NAMALWA (cell line): ENCODE measurements around the gene PPL.

Source experiments
- DNase-seq: peaks from one replicate; pipeline ENCODE4 v3.0.0-alpha.2; 2015; ENCODE audit warnings: low spot score

Gene PPL

DNA sequence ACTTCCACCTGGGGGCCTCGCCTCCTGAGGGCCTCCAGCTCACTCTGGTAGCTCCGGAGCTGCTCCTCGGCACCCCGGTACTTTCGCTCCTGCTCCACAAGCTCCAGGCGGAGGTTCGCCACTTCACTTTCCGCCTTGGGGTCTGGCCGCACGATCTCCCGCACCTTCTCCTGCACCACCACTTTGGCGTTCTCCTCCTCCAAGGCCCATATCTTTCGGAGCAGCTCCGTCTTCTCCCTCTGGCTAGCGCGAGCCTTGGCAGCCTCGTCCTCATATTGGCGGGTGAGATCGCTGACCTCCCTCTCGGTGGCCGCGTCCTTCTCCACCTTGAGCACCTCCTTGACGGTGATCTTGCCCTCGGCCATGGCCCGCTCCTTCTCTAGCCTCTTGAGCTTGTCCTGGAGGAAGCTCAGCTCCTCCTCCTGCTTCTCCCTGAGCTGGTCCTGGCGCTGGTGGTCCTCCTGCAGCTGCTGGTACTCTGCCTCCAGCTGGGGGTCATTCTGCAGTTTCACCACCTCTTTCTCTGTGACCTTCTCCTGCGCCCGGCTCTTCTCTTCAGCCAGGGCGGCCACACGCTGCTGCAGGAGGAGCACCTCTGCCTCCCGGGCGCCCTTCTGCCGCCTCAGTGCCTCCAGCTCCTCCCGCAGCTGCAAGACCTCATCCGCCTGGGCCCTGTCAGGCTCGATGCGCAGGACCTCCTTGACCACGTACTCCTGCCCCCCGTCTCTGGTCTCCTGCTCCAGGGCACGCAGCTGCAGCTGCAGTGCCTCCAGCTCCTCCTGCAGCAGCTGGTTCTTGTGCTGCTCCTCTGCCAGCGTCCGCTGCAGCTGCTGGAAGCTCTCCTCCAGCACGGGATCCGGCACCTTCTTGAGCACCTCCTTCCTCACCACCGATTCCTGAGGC, 51.7 kb downstream of the PPL start:
- DNase-seq: no peak

DNA sequence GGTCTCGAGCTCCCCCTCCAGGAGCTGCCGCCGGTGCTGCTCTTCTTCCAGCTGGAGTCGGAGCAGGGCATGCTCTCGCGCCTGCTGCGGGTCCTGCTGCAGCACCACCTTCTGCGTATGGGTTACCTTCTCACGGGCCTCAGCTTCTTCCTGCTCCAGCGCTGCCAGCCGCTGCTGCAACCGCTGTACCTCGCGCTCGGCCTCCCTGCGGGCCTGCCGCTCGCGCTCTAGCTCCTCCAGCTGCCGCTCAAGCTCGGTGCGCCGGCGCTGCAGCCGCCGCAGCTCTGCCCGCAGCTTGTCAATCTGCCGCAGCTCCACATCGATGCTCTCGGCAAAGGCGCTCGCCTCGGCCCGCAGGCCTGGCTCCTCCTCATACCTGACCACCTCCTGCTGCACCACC, 52.7 kb downstream of the PPL start:
- no peak for DNase-seq

DNA sequence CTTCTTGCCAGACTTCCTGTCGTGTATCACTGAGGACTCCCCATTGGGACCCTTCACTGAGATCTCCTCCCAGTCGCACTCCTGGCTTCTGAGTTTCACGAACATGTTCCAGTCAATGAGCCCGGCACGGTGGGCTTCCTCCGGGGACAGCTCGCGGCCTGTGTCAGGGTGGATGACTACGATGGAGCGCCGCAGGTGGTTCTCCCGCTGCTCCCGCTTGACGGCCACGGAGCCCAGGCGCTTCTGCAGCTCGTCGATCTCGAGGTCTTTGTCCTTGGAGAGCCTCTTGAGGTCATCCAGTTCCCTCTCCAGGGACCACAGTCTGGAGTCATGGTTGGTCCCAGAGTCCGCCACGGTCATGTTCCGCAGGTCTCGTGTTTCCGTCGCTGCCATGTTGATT, 53.4 kb downstream of the PPL start:
- DNase-seq: no peak

DNA sequence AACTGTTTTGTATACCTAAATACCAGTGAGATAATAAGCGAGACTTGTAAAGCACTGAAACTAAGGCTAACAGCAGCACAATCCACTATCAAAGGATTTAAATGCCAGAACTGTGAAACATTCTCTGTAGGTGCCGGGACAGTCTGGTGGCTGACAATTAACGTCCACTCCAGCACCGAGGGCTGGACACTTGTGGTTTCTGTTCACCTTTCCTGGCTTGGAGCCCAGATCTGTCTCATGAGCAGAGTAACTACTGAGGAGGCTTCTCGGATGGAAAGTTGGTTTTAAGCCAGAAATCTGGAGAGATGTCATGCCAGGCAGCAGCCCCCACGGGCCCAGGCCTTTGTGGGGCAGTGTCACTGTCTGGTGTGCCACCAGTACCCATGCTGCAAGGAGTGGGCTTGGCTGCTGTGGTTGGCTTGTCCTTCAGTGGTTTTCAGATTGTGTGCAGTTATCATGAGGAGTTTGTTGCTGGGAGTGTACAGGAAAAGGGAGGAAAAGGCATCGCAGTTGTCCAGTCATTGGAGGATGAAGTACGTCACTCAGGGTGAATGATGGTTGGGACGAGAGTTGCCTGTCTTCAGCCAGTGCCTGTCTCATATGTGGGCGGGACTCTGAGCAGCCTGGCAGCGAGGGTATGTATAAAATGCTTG, 54.2 kb downstream of the PPL start:
- DNase-seq: no peak

DNA sequence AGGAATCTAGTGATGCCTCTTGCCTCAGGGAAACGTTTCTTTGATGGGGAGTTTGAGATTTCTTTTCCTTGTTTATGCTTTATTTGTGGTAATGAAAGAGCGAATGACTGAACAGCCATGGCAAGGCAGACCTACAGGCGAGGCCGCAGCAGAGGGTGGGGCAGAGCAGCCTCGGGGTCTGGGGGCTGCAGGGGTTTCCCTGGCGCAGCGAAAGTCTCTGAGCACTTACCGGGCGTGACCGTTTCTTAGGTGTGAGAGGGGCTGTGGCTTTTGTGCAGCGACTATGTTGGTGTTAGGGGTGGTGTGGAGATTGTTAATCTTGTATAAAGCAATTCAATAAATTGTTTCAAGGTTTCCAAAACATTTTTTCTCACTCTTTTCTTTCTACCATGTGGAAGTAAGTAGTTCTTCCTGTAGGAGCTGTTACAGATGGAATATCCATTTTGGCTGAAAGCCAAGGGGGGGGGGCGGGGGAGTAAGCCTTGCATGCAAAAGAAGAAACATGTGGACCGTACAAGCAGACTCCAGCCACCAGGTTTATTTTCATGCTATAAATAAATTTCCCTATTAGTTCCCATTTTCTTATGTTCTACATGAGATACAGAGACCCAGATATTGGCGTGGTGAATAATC, 54.8 kb downstream of the PPL start:
- no peak for DNase-seq

DNA sequence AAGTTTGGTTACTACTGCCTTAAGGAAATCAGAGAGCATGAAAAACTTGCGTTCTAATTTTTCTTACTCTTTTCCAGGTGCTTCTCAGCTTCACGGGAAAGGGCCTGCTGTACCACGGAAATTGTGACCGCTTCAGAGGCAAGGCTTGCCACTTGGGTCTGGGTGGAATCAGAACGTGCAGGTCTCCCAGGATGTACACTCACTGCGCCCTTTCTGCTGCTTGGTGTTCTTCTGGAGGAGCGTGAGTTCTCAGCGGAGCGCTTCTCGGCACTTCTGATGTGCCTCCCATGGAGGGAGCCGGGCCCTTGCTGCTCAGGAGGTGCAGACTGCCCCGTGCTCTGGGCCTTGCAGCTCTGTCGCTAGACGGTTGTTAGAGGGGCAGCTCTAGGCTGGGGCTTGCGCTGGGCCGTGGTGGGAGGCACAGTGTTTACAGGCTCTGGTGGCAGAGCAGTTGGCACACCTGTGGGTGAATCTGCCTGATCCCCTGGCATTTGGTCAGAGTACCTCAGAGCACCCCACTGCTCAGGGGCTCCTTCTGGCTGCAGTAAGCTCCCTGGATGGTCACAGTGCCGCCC, 56.9 kb downstream of the PPL start:
- DNase-seq: no peak

DNA sequence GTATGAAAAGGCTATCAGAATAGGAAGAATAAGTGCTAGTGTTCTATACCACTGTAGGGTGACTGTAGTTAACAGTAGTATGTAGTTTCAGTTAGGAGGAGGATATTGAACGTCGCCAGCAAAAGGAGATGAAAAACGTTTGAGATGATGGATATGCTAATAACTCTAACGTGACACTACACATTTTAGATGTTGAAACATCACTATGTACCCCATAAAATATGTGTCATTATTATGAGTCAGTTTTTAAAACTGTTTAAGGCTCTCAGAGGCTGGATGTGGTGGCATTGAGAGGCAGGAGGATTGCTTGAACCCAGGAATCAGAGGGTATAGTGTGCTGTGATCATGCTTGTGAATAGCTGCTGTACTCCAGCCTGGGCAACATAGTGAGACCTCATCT, 57.9 kb downstream of the PPL start:
- DNase-seq: no peak

DNA sequence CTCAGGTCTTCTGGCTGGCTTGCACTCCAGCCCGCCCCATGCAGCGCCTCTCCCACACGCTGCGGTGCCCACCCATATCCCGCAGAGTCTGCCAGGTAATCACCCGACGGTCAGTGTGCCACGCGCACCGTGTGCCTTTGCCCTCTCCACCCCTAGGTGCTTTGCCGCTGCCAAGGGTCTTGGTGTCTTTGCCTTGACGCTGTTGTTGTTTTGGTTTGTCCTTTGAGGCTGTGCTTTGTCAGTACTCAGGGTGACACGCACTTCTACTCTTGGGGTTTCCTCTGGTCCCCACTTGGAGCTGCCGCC, 59.6 kb downstream of the PPL start:
- no peak for DNase-seq

DNA sequence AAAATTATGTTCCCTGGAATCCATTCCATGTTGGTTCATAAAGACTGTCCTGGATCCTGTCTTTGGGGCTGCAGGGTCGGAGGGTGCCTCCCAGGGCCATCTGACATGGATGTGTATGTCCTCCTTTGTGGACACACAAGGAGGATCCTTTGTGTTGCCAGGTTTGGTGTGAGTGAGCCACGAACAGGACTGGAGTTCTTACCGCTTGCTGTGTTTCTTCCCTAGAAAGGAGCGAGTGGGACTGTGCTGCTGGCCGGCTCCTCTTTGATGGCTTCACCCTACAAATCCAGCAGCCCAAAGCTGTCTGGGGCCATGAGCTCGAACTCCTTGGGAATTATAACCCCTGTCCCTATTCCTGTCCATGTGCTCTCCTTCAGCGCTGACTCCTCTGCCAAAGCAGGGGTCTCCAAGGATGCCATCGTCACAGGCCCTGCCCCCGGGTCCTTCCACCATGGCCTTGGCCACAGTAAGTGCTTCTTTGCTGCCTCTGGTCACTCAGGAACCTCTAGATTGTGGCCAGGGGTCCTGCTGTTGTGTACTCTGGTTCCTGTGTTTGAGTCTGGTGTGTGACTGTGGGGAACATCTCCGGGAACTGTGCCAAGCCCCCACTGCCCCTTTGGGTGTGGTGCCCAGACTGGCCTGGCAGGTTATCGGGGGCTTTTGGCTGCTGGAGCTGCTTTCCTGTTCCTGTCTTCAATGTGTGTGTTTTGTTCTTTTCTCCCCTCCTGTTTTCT, 60.1 kb downstream of the PPL start:
- no peak for DNase-seq

DNA sequence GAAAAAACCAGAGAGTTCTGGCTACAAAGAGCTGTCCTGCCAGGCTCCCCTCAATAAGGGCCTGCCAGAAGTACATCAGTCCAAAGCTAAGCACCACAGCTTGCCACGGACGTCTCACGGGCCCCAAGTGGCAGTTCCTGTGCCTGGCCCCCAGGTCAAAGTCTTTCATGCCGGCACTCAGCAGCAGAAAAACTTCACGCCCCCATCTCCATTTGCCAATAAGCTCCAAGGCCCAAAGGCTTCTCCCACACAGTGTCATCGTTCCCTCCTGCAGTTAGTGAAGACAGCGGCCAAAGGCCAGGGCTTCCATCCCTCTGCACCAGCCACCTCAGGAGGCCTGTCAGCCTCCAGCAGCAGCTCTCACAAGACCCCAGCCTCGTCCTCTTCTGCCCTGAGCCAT, 62.3 kb downstream of the PPL start:
- DNase-seq: no peak

DNA sequence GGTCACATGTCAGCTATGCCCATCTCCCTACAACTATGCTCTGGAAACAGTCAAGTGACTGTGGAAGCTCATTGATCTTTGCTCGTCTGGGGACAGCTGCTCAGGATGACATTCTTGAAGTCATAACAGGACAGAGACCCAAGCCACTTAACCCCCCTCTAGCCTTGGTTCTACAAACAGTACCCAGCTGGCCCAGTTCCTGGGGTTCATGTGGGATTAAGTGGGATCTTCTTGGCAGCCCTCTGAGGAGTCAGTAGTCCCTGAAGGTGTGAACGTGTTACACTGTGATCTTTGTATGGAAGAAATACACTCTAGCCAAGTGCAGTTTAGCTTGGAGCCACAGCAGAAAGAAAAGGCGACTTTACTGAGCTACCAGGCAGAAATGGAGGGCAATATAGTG, 63.9 kb downstream of the PPL start:
- no peak for DNase-seq

DNA sequence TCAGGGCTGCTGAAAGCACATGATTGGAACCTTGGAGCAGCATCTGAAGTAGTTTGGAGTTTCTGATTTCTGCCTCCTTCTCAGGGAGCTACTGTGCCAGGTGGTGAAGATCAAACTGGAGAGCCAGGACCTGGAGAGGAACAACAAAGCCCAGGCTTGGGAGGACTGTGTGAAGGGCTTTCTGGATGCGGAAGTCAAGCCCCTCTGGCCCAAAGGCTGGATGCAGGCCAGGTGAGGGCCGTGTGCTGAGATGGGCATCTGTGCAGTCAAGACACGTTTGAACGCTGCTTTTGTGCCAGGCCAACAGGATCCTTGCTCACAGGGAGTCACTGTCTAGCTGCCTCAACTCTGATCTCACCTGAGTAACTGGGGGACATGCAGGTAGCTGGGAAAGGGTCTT, 65.9 kb downstream of the PPL start:
- DNase-seq: no peak

DNA sequence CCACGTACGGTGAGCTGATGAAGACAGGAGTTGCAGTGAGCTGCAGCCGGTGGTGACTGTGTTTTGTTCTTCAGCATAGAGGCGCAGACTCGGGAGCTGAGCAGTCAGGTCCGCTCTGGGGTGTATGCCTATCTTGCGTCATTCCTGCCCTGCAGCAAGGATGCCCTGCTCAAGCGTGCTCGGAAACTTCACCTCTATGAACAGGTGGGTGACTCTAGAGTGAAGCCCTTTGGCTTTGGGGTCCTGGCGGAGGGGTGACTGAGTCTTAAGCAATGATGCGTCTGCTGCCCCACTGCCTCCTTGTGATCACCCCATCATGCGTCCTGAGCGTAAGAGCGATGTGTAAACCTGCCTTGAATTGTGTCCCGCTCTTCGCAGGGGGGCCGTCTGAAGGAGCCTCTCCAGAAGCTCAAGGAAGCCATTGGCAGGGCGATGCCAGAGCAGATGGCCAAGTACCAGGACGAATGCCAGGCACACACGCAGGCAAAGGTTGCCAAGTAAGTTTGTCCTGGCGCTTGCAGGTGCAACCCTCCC, 66.7 kb downstream of the PPL start:
- DNase-seq: no peak

DNA sequence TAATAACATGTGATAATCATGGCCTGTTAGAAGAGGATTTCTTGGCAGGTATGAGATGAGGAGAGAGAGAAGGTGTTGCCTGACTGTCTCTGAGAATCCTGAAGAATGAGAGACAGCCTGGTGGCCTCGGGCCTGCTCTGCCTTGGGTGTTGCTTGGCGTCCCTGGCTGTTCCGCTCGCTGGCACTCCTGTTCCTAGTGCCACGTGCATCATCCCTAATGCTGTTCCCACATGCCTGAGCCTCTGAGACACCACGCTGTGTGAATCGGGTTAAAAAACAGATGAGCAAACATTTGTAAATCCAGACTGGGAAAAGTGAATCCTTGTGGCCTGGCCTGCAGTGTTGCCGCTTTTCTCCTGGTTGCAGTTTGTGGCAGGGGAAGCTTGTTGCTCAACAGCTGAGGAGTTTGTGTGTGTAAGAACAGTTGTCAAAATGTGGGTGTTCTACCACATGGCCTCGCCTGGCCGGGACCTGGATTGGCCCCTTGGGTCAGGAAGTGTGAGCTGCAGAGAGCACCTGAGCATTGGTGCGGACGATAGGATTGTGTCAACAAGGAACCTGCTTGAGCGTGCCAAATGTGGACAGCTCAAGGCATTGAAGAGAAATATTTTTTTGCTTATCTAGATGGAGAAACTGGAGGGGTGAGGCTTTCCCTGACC, 67.7 kb downstream of the PPL start:
- no peak for DNase-seq

DNA sequence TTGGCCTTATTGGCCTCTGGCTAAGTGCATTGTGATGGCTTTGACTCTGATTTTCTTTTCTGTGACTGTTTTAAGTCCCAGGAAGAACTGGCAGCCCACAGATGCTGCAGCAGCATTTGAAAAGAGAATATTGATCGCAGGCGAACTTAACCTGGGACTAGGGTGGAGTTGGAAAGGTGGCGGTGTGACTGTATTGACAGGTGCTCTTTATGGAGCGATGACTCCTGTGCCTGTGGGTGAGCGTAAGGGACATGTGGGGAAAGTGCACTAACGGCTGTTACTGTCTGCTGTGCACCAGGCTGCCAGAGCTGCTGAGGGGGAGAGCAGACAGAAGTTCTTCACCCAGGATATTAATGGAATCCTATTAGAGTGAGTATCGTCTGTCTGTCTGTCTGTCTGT, 68.4 kb downstream of the PPL start:
- no peak for DNase-seq

DNA sequence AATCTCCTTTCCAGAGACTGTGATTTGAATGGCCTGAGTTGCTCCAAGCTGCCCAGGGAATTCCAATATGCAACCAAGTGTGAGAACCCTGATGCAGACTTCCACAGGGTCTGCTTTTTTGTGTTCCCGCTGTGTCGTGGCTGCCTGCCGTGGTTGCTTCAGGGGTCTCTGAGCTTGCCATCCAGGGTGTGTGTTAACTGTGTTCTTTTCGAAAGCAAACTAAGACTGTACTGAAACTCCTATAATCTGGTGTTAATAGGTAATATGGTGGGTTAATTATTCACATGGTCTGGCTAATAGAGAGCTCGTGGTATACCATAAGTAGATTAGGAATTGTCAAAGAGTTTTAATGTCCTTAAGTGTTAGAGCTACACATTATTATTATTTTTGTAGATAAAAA, 68.9 kb downstream of the PPL start:
- no peak for DNase-seq

DNA sequence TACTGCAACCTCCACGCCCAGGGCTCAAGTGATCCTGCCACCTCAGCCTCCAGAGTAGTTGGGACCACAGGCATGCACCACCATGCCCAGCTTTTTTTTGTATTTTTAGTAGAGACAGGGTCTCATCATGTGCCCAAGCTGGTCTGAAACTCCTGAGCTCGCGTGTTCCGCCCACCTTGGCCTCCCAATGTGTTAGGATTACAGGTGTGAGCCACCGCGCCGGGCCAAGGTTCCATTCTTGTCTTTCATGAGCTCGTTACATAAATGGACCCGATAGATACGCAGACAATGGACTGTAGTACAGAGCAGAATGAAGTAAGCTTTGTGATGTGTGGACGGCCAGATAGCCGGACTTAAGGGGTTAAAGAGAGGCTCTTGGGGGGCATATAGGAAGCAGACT, 70.4 kb downstream of the PPL start:
- no peak for DNase-seq

DNA sequence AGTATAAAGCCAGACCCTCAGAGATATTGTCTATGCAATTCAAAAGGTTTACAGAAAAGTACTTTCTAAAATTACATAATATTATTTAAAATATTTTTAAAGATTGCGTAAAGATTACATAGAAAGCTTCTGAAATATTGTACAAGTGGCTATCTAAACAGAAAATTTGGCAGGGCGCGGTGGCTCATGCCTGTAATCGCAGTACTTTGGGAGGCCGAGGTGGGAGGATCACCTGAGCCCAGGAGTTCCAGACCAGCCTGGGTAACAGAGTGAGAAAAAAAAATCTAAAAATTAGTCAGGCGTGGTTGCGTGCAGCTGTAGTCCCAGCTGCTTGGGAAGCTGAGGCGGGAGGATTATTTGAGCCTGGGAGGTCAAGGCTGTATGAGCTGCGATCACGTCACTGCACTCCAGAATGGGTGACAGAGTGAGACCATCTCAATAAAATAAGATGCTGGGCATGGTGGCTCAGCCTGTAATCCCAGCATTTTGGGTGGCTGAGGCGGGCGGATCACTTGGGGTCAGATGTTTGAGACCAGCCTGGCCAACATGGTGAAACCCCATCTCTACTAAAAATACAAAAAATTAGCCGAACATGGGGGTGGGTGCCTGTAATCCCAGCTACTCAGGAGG, 71.6 kb downstream of the PPL start:
- DNase-seq: no peak

DNA sequence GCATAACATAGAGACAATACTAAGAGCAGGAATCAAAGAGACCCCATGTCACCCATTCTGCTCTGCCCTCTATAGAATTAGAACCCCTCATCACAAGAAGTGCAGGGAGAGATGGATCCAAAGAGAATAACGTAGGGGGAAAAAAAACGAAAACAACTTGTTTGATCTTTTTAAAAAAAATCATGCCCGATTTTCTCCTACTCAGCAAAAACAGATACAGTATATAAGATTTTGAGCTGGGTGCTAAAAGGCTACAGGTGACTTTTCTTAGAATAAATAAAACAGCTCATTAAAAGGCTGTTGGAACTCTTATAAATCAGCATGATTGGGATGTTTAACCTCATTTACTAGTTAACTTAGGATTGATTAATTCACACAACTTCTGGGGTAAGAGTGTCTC, 72.2 kb downstream of the PPL start:
- DNase-seq: no peak

DNA sequence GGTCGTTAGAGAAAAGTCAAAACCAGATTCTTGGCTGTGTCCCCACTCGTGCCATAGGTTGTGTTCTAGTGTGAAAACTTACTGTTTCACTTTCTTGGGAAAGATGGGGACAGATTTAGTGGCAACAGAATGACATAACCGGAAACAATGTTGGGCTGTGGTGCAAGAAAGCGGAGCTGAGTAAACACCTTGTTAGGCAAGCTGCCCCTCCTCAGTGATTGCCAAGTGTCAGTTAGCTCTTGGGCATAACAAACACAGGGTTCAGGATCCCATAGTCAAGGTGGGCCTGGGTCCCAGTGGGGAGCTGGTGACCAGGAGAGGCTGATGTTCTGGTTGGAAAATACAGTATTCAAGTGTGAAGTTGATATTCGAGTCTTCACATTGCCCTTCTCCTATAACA, 74.3 kb downstream of the PPL start:
- no peak for DNase-seq

DNA sequence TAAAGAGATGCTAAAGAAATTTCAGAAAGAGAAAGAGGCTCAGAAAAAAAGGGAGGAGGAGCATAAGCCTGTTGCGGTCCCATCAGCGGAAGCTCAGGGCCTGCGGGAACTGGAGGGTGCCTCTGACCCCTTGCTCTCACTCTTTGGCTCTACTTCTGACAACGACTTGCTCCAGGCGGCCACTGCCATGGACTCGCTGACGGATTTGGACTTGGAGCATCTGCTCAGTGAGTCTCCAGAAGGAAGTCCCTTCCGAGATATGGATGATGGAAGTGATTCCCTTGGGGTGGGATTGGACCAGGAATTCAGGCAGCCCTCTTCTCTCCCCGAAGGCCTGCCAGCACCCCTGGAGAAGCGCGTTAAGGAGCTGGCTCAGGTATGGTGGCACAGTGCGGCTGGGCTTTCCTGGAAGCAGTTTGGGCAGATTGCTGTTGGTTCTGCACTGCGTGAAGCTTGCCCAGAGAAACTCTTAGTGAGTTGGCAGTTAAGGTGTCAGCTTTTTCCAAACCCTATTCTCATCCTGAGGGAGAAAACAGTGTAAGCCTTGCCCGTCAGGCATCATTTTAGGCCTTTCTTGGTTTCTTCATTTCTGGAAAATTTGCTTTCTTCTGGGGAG, 76.1 kb downstream of the PPL start:
- no peak for DNase-seq
